OCI-LY7 (cell line): ENCODE results near the gene TMEM106C. TPM values are rescaled to one million over a fixed set of nuclear protein-coding genes. Genes with fewer than 3 reads are reported as not detected.

ENCODE experiments used
- BruUV-seq: library from RNA; stranded (reverse); fragments of 400-500 nt; replicated peaks from 2 replicates; lab custom pipeline; 2021; lab: Mats Ljungman, UMichigan
- CTCF ChIA-PET: fragments of 300-600 bp; sonication (Branson Sonifier 250); formaldehyde crosslinking; loops from one replicate; lab custom pipeline; 2022; ENCODE audit warnings: antibody characterized with exemption; ENCODE audit not compliant: unreplicated experiment; lab: Charles Lee
- POLR2A ChIA-PET: fragments of 300-600 bp; sonication (Branson Sonifier 250); formaldehyde crosslinking; loops from one replicate; lab custom pipeline; 2022; ENCODE audit warnings: antibody characterized with exemption; lab: Charles Lee
- DNase-seq: peaks from one replicate; pipeline ENCODE4 v3.0.0-alpha.2; 2015; ENCODE audit warnings: low spot score
- H2AFZ ChIP-seq: fragments of 200-600 bp; sonication (generic), shearing (Covaris generic); 2 replicates; pipeline ENCODE4 v1.6.1; 2014; ENCODE audit warnings: mild to moderate bottlenecking, antibody characterized with exemption, low read length, moderate library complexity
- H3K27ac ChIP-seq: fragments of 200-600 bp; sonication (generic); 2 replicates; pipeline ENCODE4 v1.5.1; 2014; ENCODE audit warnings: mixed run types, low read depth, mild to moderate bottlenecking, moderate library complexity, low read length, inconsistent platforms; ENCODE audit not compliant: poor library complexity, severe bottlenecking
- H3K36me3 ChIP-seq: fragments of 200-600 bp; sonication (generic); 2 replicates; pipeline ENCODE4 v1.6.1; 2014; ENCODE audit warnings: mild to moderate bottlenecking, antibody characterized with exemption, low read length, moderate library complexity, mixed read lengths; ENCODE audit not compliant: insufficient read depth
- H3K4me1 ChIP-seq: fragments of 200-600 bp; sonication (generic); 2 replicates; pipeline ENCODE4 v1.5.1; 2014; ENCODE audit warnings: mild to moderate bottlenecking, low read length; ENCODE audit not compliant: insufficient read depth, poor library complexity, severe bottlenecking
- H3K4me2 ChIP-seq: fragments of 200-600 bp; sonication (generic); 2 replicates; pipeline ENCODE4 v1.6.1; 2014; ENCODE audit warnings: mild to moderate bottlenecking, low read length
- H3K4me3 ChIP-seq: fragments of 200-600 bp; sonication (generic); 2 replicates; pipeline ENCODE4 v1.5.1; 2014; ENCODE audit warnings: mild to moderate bottlenecking, low read depth, low read length; ENCODE audit not compliant: poor library complexity, severe bottlenecking
- H3K79me2 ChIP-seq: fragments of 200-600 bp; sonication (generic); 2 replicates; pipeline ENCODE4 v1.6.1; 2016; ENCODE audit warnings: low read depth, mild to moderate bottlenecking, low read length, moderate library complexity, mixed read lengths; ENCODE audit not compliant: insufficient read depth
- H3K9me2 ChIP-seq: fragments of 200-600 bp; sonication (generic); 2 replicates; pipeline ENCODE4 v1.6.1; 2016; ENCODE audit warnings: mild to moderate bottlenecking, low read length, mixed read lengths; ENCODE audit not compliant: insufficient read depth
- H3K9me3 ChIP-seq: fragments of 200-600 bp; sonication (generic); 2 replicates; pipeline ENCODE4 v1.6.1; 2014; ENCODE audit warnings: mild to moderate bottlenecking, mixed run types, low read length, mixed read lengths
- H4K20me1 ChIP-seq: fragments of 200-600 bp; sonication (generic); 2 replicates; pipeline ENCODE4 v1.6.1; 2014; ENCODE audit warnings: mild to moderate bottlenecking, antibody characterized with exemption, low read length, moderate library complexity, mixed read lengths; ENCODE audit not compliant: insufficient read depth
- CTCF ChIP-seq: fragments of 200-600 bp; sonication (generic); conservative IDR thresholded peaks from 2 replicates; pipeline ENCODE4 v1.5.1; 2014; ENCODE audit warnings: mild to moderate bottlenecking, antibody characterized with exemption, low read length, moderate library complexity, mixed read lengths
- EZH2phosphoT487 ChIP-seq: fragments of 200-600 bp; sonication (generic); IDR thresholded peaks from 2 replicates; pipeline ENCODE4 v1.6.1; 2018; ENCODE audit warnings: low read depth, borderline replicate concordance, mild to moderate bottlenecking, mixed run types, antibody characterized with exemption, low read length, moderate library complexity, mixed read lengths
- intact Hi-C: fragments of 100-400 bp; cut with micrococcal nuclease; formaldehyde crosslinking; loops from one replicate; pipeline ENCODE4 v1.10.0; 2022; ENCODE audit not compliant: unreplicated experiment
- total RNA-seq, 2 experiments: library from RNA; depleted of rRNA in 1 of 2; stranded (reverse); fragments of >200 nt in 1 of 2; shearing (Covaris generic) in 1 of 2; gene quantifications; 2 replicates each; pipeline ENCODE4 v1.2.3, GENCODE V29; 2014 to 2022

The TMEM106C gene
- total RNA-seq, 2 experiments from 2014 or later: 123 to 182 TPM

- intact Hi-C loops: no loop called here
- no TSS peak for BruUV-seq
- no peaks in the 10 kb centered on the region for H3K79me2 ChIP-seq
- H3K4me1 ChIP-seq: peaks cover 24% of the 10 kb centered on the region
- no peaks in the 10 kb centered on the region for H3K36me3 ChIP-seq
- no peaks in the 10 kb centered on the region for H3K9me2 ChIP-seq
- H4K20me1 ChIP-seq: no peaks in the 10 kb centered on the region
- H3K9me3 ChIP-seq: no peaks in the 10 kb centered on the region
- H2AFZ ChIP-seq: peak overlapping the region; percentile 60; the same call in 1 of the 2 replicates
- ChIA-PET POLR2A (interaction anchor here (0.6 to 1.0 kb wide), 3 partner anchors 20 to 769 kb away, joined by 3 read pairs; no protein-coding TSS in a partner anchor), CTCF (interaction anchor here (0.5 to 1.7 kb wide), 2 partner anchors 22 to 28 kb away, joined by 4 to 5 read pairs; partner anchors contain the start of gene TMEM106C)
- no peak overlapping the region for H3K4me3 ChIP-seq
- DNase-seq: no peak
- H3K27ac ChIP-seq: peak overlapping the region; percentile 76
- H3K4me2 ChIP-seq: peak overlapping the region; percentile 40; the same call in 1 of the 2 replicates
- no peak for TF ChIP-seq CTCF
- TF ChIP-seq EZH2phosphoT487: no peak
Measured at GRCh38 chr12:47991106-47992061, 28.0 kb downstream of the TMEM106C start.

GRCh38 chr12:47992776-47993175 is 29.4 kb downstream of the TMEM106C start:
- H3K4me1 ChIP-seq: peaks cover 24% of the 10 kb centered on the region
- no peaks in the 10 kb centered on the region for H4K20me1 ChIP-seq
- DNase-seq: no peak
- CTCF ChIA-PET: no interaction called here
- no peaks in the 10 kb centered on the region for H3K9me2 ChIP-seq
- no peaks in the 10 kb centered on the region for H3K9me3 ChIP-seq
- H3K4me3 ChIP-seq: no peak overlapping the region
- H3K4me2 ChIP-seq: no peak overlapping the region
- intact Hi-C loops: no loop called here
- H3K27ac ChIP-seq: no peak overlapping the region
- BruUV-seq: no TSS peak
- H3K79me2 ChIP-seq: no peaks in the 10 kb centered on the region
- no peak overlapping the region for H2AFZ ChIP-seq
- POLR2A ChIA-PET: interaction anchor here (1.0 kb wide), 1 partner anchor 21 kb away, joined by 3 read pairs; no protein-coding TSS in a partner anchor
- no peak for TF ChIP-seq EZH2phosphoT487
- no peaks in the 10 kb centered on the region for H3K36me3 ChIP-seq

GRCh38 chr12:47993491-47993890 is 30.1 kb downstream of the TMEM106C start:
- no peak overlapping the region for H3K4me2 ChIP-seq
- H3K9me2 ChIP-seq: no peaks in the 10 kb centered on the region
- H3K4me1 ChIP-seq: peaks cover 24% of the 10 kb centered on the region
- no peaks in the 10 kb centered on the region for H3K36me3 ChIP-seq
- H4K20me1 ChIP-seq: no peaks in the 10 kb centered on the region
- BruUV-seq: no TSS peak
- H3K9me3 ChIP-seq: no peaks in the 10 kb centered on the region
- CTCF ChIA-PET: no interaction called here
- no peak overlapping the region for H3K4me3 ChIP-seq
- POLR2A ChIA-PET: interaction anchor here (0.6 kb wide), 2 partner anchors 807 to 1116 kb away, joined by 3 read pairs; no protein-coding TSS in a partner anchor
- DNase-seq: no peak
- no peak overlapping the region for H2AFZ ChIP-seq
- TF ChIP-seq CTCF (no peak), EZH2phosphoT487 (no peak)
- H3K27ac ChIP-seq: no peak overlapping the region
- no peaks in the 10 kb centered on the region for H3K79me2 ChIP-seq
- intact Hi-C loops: no loop called here
